ENCODE measurements around the gene DSE. TPM values are rescaled to one million over a fixed set of nuclear protein-coding genes. Genes with fewer than 3 reads are reported as not detected.
A peak's percentile ranks its signal among the peaks of the same experiment; 100 is the strongest.

Gene DSE
- total and polyA plus RNA-seq, 2 donors (not counting 1 experiment from before 2014, with no cell fraction given) = 8.3 to 8.6 TPM

DNA sequence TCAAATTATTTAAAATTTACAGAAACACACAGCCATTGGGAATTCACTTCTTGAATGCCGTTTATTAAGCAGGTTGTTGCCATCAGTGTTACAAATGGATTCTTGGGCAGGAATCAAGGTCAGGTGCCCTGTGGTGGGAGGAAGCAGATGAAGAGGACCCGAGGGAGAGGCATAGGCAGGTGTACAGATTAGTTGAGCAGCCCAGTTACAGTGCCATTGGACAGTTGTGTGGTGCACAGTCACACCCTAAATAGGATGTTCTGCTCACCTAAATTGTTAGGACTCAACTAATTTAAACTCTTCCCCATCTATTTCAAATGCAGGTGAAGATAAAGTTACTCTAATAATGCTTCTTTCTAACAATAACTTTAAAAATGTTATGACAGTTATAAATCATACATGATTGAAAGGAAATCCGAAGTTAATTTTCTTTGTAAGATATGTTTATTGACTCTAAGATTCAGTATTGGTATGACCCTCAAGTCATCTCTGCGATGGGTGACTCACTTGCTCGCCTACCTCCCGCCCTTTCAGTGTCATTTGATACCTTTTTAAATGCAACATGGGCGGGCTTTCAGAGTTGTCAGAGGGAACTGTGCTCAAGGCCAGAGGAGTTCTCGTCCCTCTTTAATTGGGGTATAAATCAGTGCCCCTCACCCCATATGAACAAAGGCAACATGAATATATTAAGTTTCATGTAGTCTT, 35.1 kb downstream of the DSE start:
- H3K27ac Mint-ChIP-seq = peak overlapping the region; percentile 96
- H4K20me1 ChIP-seq (ENCODE audit: control insufficient read depth, insufficient read depth, low read length, poor library complexity, severe bottlenecking) = no peaks in the 10 kb centered on the region
- H3K27ac ChIP-seq (ENCODE audit: low read length in 2 of 2) = peak overlapping the region; percentile 70 to 84
- DNase-seq = peak; percentile 24
- peak overlapping the region; percentile 56 for H3K4me2 ChIP-seq (replicated peaks; ENCODE audit: low read depth, low read length, poor library complexity, severe bottlenecking)
- no peaks in the 10 kb centered on the region for H3K36me3 ChIP-seq (replicated peaks in 1 of 2; ENCODE audit: control extremely low read depth in 1 of 2, control insufficient read depth in 1 of 2, extremely low read depth in 1 of 2, insufficient read depth in 2 of 2, low read length in 1 of 2)
- peak overlapping the region in 1 of 5 experiments; percentile 42 for H3K4me3 ChIP-seq (ENCODE audit: control extremely low read depth in 1 of 5, extremely low read depth in 1 of 5, insufficient read depth in 1 of 5, low read depth in 2 of 5, low read length in 4 of 5)
- peaks cover 75% of the 10 kb centered on the region for H3K79me2 ChIP-seq (ENCODE audit: control insufficient read depth, insufficient read depth, low read length)
- peak overlapping the region; percentile 54 for H2AFZ ChIP-seq (ENCODE audit: insufficient read depth, low read depth, low read length, poor library complexity, severe bottlenecking)
- intact Hi-C loops (cut with micrococcal nuclease) = loop anchor here (2.0 to 5.0 kb wide), 2 partner anchors 15 to 41 kb away; no protein-coding TSS in a partner anchor
- H3K27me3 Mint-ChIP-seq = no peaks in the 10 kb centered on the region
- H3K4me1 ChIP-seq (ENCODE audit: control insufficient read depth in 2 of 2, insufficient read depth in 2 of 2, low read length in 2 of 2) = peaks cover 64 to 65% of the 10 kb centered on the region in 2 donors
- H3K9ac ChIP-seq (ENCODE audit: low read length) = peak overlapping the region; percentile 17
- no peaks in the 10 kb centered on the region for H3K27me3 ChIP-seq (replicated peaks in 1 of 4; ENCODE audit: control extremely low read depth in 1 of 4, control insufficient read depth in 3 of 4, insufficient read depth in 4 of 4, low read length in 3 of 4)
- ATAC-seq (ENCODE audit: low read depth) = no peak
- H3K9me3 Mint-ChIP-seq (ENCODE audit: insufficient read depth) = no peaks in the 10 kb centered on the region
- no peak for TF ChIP-seq EZH2 (IDR thresholded peaks at IDR 0.05; ENCODE audit: borderline replicate concordance, insufficient read depth, low read depth, low read length, poor library complexity, severe bottlenecking)
- TF ChIP-seq, protein P1, sequence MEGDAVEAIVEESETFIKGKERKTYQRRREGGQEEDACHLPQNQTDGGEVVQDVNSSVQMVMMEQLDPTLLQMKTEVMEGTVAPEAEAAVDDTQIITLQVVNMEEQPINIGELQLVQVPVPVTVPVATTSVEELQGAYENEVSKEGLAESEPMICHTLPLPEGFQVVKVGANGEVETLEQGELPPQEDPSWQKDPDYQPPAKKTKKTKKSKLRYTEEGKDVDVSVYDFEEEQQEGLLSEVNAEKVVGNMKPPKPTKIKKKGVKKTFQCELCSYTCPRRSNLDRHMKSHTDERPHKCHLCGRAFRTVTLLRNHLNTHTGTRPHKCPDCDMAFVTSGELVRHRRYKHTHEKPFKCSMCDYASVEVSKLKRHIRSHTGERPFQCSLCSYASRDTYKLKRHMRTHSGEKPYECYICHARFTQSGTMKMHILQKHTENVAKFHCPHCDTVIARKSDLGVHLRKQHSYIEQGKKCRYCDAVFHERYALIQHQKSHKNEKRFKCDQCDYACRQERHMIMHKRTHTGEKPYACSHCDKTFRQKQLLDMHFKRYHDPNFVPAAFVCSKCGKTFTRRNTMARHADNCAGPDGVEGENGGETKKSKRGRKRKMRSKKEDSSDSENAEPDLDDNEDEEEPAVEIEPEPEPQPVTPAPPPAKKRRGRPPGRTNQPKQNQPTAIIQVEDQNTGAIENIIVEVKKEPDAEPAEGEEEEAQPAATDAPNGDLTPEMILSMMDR (IDR thresholded peaks at IDR 0.05) = no peak
- ChIA-PET CTCF (interaction anchor here (0.7 to 1.6 kb wide), 9 partner anchors 9 to 163 kb away, joined by 3 to 9 read pairs (median 3); partner anchors contain the start of gene CALHM6), POLR2A (no interaction called here)
- H3K9me3 ChIP-seq (ENCODE audit: control extremely low read depth in 1 of 3, control insufficient read depth in 2 of 3, insufficient read depth in 1 of 3, low read length in 2 of 3) = peaks cover 0 to 4% (median 0%) of the 10 kb centered on the region in 3 donors
- WGBS (ENCODE audit: insufficient coverage) = 38% methylated on average over 4 of the region's 8 CpGs
- peaks cover 60% of the 10 kb centered on the region for H3K4me1 Mint-ChIP-seq
- H3K4me3 Mint-ChIP-seq = peak overlapping the region; percentile 61
